SK-N-SH (cell line): ENCODE results near the gene JAG1. TPM values are rescaled to one million over a fixed set of nuclear protein-coding genes. Genes with fewer than 3 reads are reported as not detected.

Experiments used
- CTCF ChIA-PET: fragments of 300-600, 350-600 bp; formaldehyde crosslinking; extraction: SDS; loops from one replicate; lab custom pipeline; 2021; lab: Yijun Ruan, JAX
- POLR2A ChIA-PET: fragments of 350-600 bp; sonication (Branson Sonifier 250); formaldehyde crosslinking; extraction: SDS; loops from one replicate; lab custom pipeline; 2020; ENCODE audit warnings: antibody characterized with exemption, inconsistent platforms; lab: Yijun Ruan, JAX
- DNase-seq: peaks from one replicate; pipeline ENCODE4 v3.0.0; 2012
- H2AFZ ChIP-seq: fragments of 200-600 bp; sonication (generic); 2 replicates; pipeline ENCODE4 v1.8.1; 2016; ENCODE audit warnings: antibody characterized with exemption, mild to moderate bottlenecking, low read depth
- H3F3A ChIP-seq: fragments of 200-600 bp; sonication (generic); replicated peaks from 2 replicates; pipeline ENCODE3; 2016; ENCODE audit warnings: antibody characterized with exemption, mild to moderate bottlenecking; ENCODE audit not compliant: insufficient read depth
- H3K27ac ChIP-seq, 2 experiments: fragments of 200-500 bp in 1 of 2; fragments of 200-600 bp in 1 of 2; sonication (Bioruptor generic) in 1 of 2; sonication (generic), shearing (Covaris generic) in 1 of 2; 2 replicates each; pipeline versions ENCODE4 v1.5.1 to v1.6.1; 2014 to 2016; ENCODE audit warnings: low read depth in 2 of 2, inconsistent platforms in 1 of 2, low read length in 1 of 2, mild to moderate bottlenecking in 1 of 2, mixed read lengths in 1 of 2
- H3K27me3 ChIP-seq: fragments of 200-600 bp; sonication (generic), shearing (Covaris generic); 2 replicates; pipeline ENCODE4 v1.6.1; 2016; ENCODE audit warnings: mixed run types; ENCODE audit not compliant: insufficient read depth
- H3K36me3 ChIP-seq, 2 experiments: fragments of 200-500 bp in 1 of 2; fragments of 200-600 bp in 1 of 2; sonication (Bioruptor generic) in 1 of 2; sonication (generic) in 1 of 2; replicated peaks in 1 of 2; 2 replicates each; pipeline versions ENCODE3 to v1.5.1; 2014 to 2016; ENCODE audit warnings: low read length in 1 of 2, mild to moderate bottlenecking in 1 of 2; ENCODE audit not compliant: insufficient read depth in 2 of 2, control insufficient read depth in 1 of 2
- H3K4me1 ChIP-seq, 2 experiments: fragments of 200-500 bp in 1 of 2; fragments of 200-600 bp in 1 of 2; sonication (Bioruptor generic) in 1 of 2; sonication (generic), shearing (Covaris generic) in 1 of 2; 2 replicates each; pipeline versions ENCODE4 v1.5.1 to v1.6.1; 2014 to 2016; ENCODE audit warnings: low read depth in 1 of 2, low read length in 1 of 2, mixed run types in 1 of 2; ENCODE audit not compliant: insufficient read depth in 2 of 2, control insufficient read depth in 1 of 2
- H3K4me2 ChIP-seq: fragments of 200-600 bp; sonication (generic), shearing (Covaris generic); 2 replicates; pipeline ENCODE4 v1.6.1; 2017; ENCODE audit warnings: mixed run types
- H3K4me3 ChIP-seq, 2 experiments: fragments of 200-500 bp in 1 of 2; fragments of 200-600 bp in 1 of 2; sonication (Bioruptor generic) in 1 of 2; sonication (generic), shearing (Covaris generic) in 1 of 2; 2 replicates each; pipeline versions ENCODE4 v1.5.1 to v1.8.1; 2014 to 2016; ENCODE audit warnings: low read depth in 2 of 2, inconsistent platforms in 1 of 2, low read length in 1 of 2, mild to moderate bottlenecking in 1 of 2, mixed read lengths in 1 of 2, moderate library complexity in 1 of 2
- H3K79me2 ChIP-seq: fragments of 200-600 bp; sonication (generic); 2 replicates; pipeline ENCODE4 v1.8.1; 2017; ENCODE audit warnings: mild to moderate bottlenecking; ENCODE audit not compliant: insufficient read depth
- H3K9ac ChIP-seq: fragments of 200-600 bp; sonication (generic); 2 replicates; pipeline ENCODE4 v1.6.1; 2017; ENCODE audit warnings: mixed run types
- H3K9me2 ChIP-seq: fragments of 200-600 bp; sonication (generic); 2 replicates; pipeline ENCODE4 v1.6.1; 2017; ENCODE audit warnings: mixed run types
- H3K9me3 ChIP-seq: fragments of 200-600 bp; sonication (generic); 2 replicates; pipeline ENCODE4 v1.6.1; 2017; ENCODE audit warnings: mixed run types, mild to moderate bottlenecking, moderate library complexity
- H4K20me1 ChIP-seq: fragments of 200-600 bp; sonication (generic); 2 replicates; pipeline ENCODE4 v1.6.1; 2017; ENCODE audit warnings: mild to moderate bottlenecking, mixed run types; ENCODE audit not compliant: insufficient read depth
- FOXJ3 ChIP-seq: sonication (generic); formaldehyde crosslinking; IDR thresholded peaks from 2 replicates; pipeline ENCODE4 v1.5.1; 2020; ENCODE audit warnings: mild to moderate bottlenecking, missing genetic modification reagents
- FOXM1 ChIP-seq: IDR thresholded peaks from 2 replicates; pipeline ENCODE4 v1.4.0; 2012; ENCODE audit warnings: low read depth, mild to moderate bottlenecking
- GATA2 ChIP-seq: sonication (generic); formaldehyde crosslinking; IDR thresholded peaks from 2 replicates; pipeline ENCODE4 v1.5.0; 2020; ENCODE audit warnings: mild to moderate bottlenecking, missing genetic modification reagents
- RAD21 ChIP-seq: IDR thresholded peaks from 2 replicates; pipeline ENCODE4 v1.6.1; 2012; ENCODE audit warnings: mild to moderate bottlenecking, low read length
- SMC3 ChIP-seq: IDR thresholded peaks from 2 replicates; pipeline ENCODE4 v1.6.1; 2012; ENCODE audit warnings: low read depth, low read length, improper control_type of control experiment
- TCF12 ChIP-seq: IDR thresholded peaks from 2 replicates; pipeline ENCODE4 v1.4.0; 2012
- WGBS: methylation state at CpG from one replicate; pipeline ENCODE4 v1.1.6; 2017; ENCODE audit warnings: low lambda C conversion rate; 5-methylcytosine and 5-hydroxymethylcytosine counted together
- polyA plus RNA-seq, 3 experiments: library from polyadenylated mRNA; depleted of rRNA; stranded (reverse); fragments of >200 nt; gene quantifications; 2 replicates each; pipeline ENCODE4 v1.2.3, GENCODE V29; 2012
- TF ChIP-seq, protein P1 (sequence below): fragments of 200-600 bp; sonication (generic); IDR thresholded peaks from 2 replicates; pipeline ENCODE4 v1.6.1; 2017; ENCODE audit warnings: antibody characterized with exemption, mild to moderate bottlenecking, moderate library complexity
- TF ChIP-seq, protein P2 (sequence below): fragments of 150-350 bp; IDR thresholded peaks from 2 replicates; pipeline ENCODE4 v1.6.1; 2017; ENCODE audit warnings: antibody characterized with exemption, low read length, low read depth, borderline replicate concordance

JAG1 gene
- polyA plus RNA-seq, 1 of the 3 experiments (the other 2 are of a cell fraction) = 6.0 TPM

DNA sequence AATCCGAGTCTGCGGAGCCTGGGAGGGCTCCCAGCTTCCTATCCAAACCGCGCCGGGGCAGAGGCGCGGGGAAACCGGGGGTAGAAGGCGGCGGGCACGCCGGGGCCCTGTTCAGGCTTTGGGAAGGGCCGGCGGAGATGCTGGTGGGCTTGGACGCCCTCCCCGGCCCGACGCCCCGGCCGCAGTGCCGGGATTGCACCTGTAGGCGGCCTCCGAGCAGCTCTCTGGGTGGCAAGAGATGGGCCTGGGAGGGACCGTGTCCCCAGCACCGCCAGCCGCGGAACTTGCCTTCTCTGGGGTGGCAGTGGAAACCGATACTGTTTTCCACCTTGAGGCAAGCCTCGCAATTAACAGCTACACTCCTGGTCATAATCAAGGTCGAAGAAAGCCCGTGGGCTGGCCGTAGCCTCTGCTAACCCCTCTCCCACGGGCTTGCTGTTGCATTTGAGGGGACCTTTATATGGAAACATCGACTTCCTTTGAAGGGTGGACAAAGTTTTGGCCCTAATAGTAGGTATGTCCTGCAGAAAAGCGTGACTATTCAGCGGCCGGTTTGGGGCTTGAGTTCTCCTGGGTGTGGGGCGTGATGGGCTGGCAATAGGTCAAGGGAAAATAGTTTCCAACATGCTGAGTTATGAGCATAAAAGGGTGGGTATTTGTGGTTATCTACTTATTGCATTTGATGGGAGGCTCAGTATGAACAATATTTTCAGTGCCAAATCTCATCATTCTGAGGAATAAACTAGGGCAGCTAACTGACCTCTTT is 1.1 kb upstream of the JAG1 start:
- TF ChIP-seq, protein P1, sequence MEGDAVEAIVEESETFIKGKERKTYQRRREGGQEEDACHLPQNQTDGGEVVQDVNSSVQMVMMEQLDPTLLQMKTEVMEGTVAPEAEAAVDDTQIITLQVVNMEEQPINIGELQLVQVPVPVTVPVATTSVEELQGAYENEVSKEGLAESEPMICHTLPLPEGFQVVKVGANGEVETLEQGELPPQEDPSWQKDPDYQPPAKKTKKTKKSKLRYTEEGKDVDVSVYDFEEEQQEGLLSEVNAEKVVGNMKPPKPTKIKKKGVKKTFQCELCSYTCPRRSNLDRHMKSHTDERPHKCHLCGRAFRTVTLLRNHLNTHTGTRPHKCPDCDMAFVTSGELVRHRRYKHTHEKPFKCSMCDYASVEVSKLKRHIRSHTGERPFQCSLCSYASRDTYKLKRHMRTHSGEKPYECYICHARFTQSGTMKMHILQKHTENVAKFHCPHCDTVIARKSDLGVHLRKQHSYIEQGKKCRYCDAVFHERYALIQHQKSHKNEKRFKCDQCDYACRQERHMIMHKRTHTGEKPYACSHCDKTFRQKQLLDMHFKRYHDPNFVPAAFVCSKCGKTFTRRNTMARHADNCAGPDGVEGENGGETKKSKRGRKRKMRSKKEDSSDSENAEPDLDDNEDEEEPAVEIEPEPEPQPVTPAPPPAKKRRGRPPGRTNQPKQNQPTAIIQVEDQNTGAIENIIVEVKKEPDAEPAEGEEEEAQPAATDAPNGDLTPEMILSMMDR = peak; percentile 69
- TF ChIP-seq SMC3 (peak; percentile 40), FOXJ3 (CRISPR knock-in tag) (no peak), GATA2 (CRISPR knock-in tag) (no peak), RAD21 (peak; percentile 55)
- Histone ChIP-seq H3K27me3 (no peaks in the 10 kb centered on the region), H3K36me3 (peaks cover 0 to 10% of the 10 kb centered on the region in 2 experiments), H3K4me2 (peak overlapping the region; percentile 80), H3K27ac (peak overlapping the region; percentile 55 to 98; a peak in 3 of 4 replicates), H3F3A (peaks cover 3% of the 10 kb centered on the region), H2AFZ (peak overlapping the region; percentile 61; the same call in 1 of the 2 replicates), H4K20me1 (peaks cover 15% of the 10 kb centered on the region), H3K9ac (peak overlapping the region; percentile 96), H3K4me1 (peaks cover 12 to 19% of the 10 kb centered on the region in 2 experiments; a peak in 3 of 4 replicates), H3K9me2 (no peaks in the 10 kb centered on the region), H3K4me3 (peak overlapping the region; percentile 68 to 89), H3K9me3 (no peaks in the 10 kb centered on the region), H3K79me2 (peaks cover 39% of the 10 kb centered on the region)
- ChIA-PET CTCF (interaction anchor here (0.9 to 2.1 kb wide), 10 partner anchors 9 to 261 kb away, joined by 3 to 16 read pairs (median 3); no protein-coding TSS in a partner anchor), POLR2A (no interaction called here)
- 13% methylated on average over 20 of the region's 38 CpGs for whole genome bisulfite sequencing
- peak; percentile 85 for DNase-seq

DNA sequence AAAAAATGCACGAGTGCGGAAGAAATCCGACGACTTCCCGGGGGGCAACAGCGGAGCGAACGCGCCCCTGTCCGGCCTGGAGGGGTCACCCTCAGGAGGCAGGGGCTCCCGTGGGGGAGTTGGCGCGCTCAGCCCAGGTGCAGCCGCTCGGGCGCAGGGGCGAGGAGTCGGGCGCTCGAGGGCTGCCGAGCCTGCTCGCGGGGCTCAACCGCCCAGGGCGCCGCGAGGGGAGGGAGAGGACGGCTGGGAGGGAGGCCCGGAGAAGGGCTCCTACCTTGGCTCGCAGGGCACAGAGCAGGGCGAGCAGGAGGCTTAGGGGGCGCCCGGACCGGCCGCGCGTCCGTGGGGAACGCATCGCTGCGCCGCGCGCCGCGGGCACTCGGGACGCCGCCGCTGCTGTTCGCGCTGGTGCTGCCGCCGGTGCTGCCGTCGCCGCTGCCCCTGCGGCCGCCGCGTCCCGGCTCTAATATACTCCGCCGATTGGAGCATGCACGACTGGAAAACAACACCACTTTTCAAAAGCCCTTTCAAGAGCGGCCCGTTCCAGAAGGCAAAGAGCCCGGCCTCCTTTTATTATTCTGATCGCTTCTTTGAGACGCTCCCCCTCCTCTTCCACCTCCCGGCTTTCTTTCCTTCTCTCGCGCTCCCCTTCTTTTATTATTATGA is 490 bp downstream of the JAG1 start:
- Histone ChIP-seq H3F3A (peaks cover 3% of the 10 kb centered on the region), H3K27me3 (no peaks in the 10 kb centered on the region), H3K9me2 (no peaks in the 10 kb centered on the region), H3K27ac (peak overlapping the region in 1 of 2 experiments; percentile 98; a peak in 3 of 4 replicates), H3K4me1 (peaks cover 16 to 19% of the 10 kb centered on the region in 2 experiments; a peak in 3 of 4 replicates), H3K9ac (peak overlapping the region; percentile 96), H3K4me2 (peak overlapping the region; percentile 80), H2AFZ (peak overlapping the region; percentile 72), H3K36me3 (peaks cover 4 to 21% of the 10 kb centered on the region in 2 experiments), H4K20me1 (peaks cover 28% of the 10 kb centered on the region), H3K79me2 (peaks cover 55% of the 10 kb centered on the region), H3K9me3 (no peaks in the 10 kb centered on the region), H3K4me3 (peak overlapping the region; percentile 68 to 89)
- DNase-seq = peak; percentile 72
- CTCF ChIA-PET = interaction anchor here (1.2 to 1.8 kb wide), 2 partner anchors 16 to 20 kb away, joined by 3 to 5 read pairs; no protein-coding TSS in a partner anchor
- POLR2A ChIA-PET = no interaction called here
- 1% methylated on average over 21 of the region's 73 CpGs for WGBS
- TF ChIP-seq SMC3 = 0 out of 2 replicates have a peak, but pooled peaks have one; percentile 3
- no peak for TF ChIP-seq FOXM1
- TF ChIP-seq, protein P2, sequence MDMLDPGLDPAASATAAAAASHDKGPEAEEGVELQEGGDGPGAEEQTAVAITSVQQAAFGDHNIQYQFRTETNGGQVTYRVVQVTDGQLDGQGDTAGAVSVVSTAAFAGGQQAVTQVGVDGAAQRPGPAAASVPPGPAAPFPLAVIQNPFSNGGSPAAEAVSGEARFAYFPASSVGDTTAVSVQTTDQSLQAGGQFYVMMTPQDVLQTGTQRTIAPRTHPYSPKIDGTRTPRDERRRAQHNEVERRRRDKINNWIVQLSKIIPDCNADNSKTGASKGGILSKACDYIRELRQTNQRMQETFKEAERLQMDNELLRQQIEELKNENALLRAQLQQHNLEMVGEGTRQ = no peak
- TF ChIP-seq RAD21 = no peak
- TF ChIP-seq TCF12 = no peak
- TF ChIP-seq, all 33 proteins: peak for 1
